Measurements from ENCODE around the gene CDK1.

- TF ChIP-seq CTCF (IDR thresholded peaks at IDR 0.05; ENCODE audit: low read length) (peak; percentile 83), EZH2 (IDR thresholded peaks at IDR 0.05; ENCODE audit: borderline replicate concordance, low read length) (no peak)
Observed at GRCh38 chr10:60816628-60817397, 38.5 kb downstream of the CDK1 start.
